GM12878 (cell line): Measurements from ENCODE around the gene MVK. TPM values are rescaled to one million over a fixed set of nuclear protein-coding genes. Genes with fewer than 3 reads are reported as not detected.

Experiments
- ATAC-seq: fragments of 200-7000 bp; cut with Tn5 transposase; 3 replicates; pipeline ENCODE4 v1.9.1; 2020; ENCODE audit warnings: mild to moderate bottlenecking, moderate library complexity
- BruUV-seq: library from RNA; stranded (reverse); fragments of 400-500 nt; replicated peaks from 2 replicates; lab custom pipeline; 2021; lab: Mats Ljungman, UMichigan
- CTCF ChIA-PET: fragments of 300-600 bp; sonication (Branson Sonifier 250); formaldehyde crosslinking; extraction: SDS; loops from one replicate; lab custom pipeline; 2021; ENCODE audit warnings: inconsistent platforms; lab: Yijun Ruan, JAX
- POLR2A ChIA-PET: fragments of 350-600 bp; formaldehyde crosslinking; extraction: SDS; loops from one replicate; lab custom pipeline; 2021; ENCODE audit warnings: inconsistent platforms; lab: Charles Lee
- RAD21 ChIA-PET: fragments of 300-600 bp; sonication (Branson Sonifier 250); formaldehyde crosslinking; loops from one replicate; lab custom pipeline; 2023; ENCODE audit warnings: antibody characterized with exemption; ENCODE audit not compliant: unreplicated experiment; lab: Charles Lee
- SMC1A ChIA-PET: fragments of 300-600 bp; sonication (Branson Sonifier 250); formaldehyde crosslinking; loops from one replicate; lab custom pipeline; 2023; ENCODE audit not compliant: unreplicated experiment, uncharacterized antibody; lab: Charles Lee
- DNase-seq: peaks from one replicate; pipeline ENCODE4 v3.0.0-alpha.2; 2011; ENCODE audit warnings: low read depth, low spot score
- FAIRE-seq: peaks from 3 replicates; lab custom pipeline; 2011; peaks lifted over from hg19 to GRCh38; lab: Jason Lieb, UNC
- H2AFZ ChIP-seq: 2 replicates; pipeline ENCODE4 v1.6.0; 2011; ENCODE audit warnings: low read depth, low read length, control low read depth; ENCODE audit not compliant: control insufficient read depth
- H3K27ac ChIP-seq: 2 replicates; pipeline ENCODE4 v1.5.1; 2011; ENCODE audit warnings: control low read depth; ENCODE audit not compliant: control insufficient read depth, insufficient read depth
- H3K27me3 ChIP-seq, 2 experiments: replicated peaks in 1 of 2; 2 replicates each; pipeline versions ENCODE4 v1.6.0 to v1.6.1; 2011; ENCODE audit warnings: low read length in 1 of 2; ENCODE audit not compliant: control insufficient read depth in 2 of 2, insufficient read depth in 2 of 2
- H3K36me3 ChIP-seq, 2 experiments: 2 replicates each; pipeline ENCODE4 v1.5.1; 2011; ENCODE audit warnings: low read length in 1 of 2; ENCODE audit not compliant: control insufficient read depth in 2 of 2, insufficient read depth in 2 of 2
- H3K4me1 ChIP-seq: 2 replicates; pipeline ENCODE4 v1.6.1; 2011; ENCODE audit warnings: mild to moderate bottlenecking, low read length, moderate library complexity, mixed read lengths; ENCODE audit not compliant: control insufficient read depth, insufficient read depth
- H3K4me2 ChIP-seq: 2 replicates; pipeline ENCODE4 v1.6.0; 2011; ENCODE audit warnings: control low read depth; ENCODE audit not compliant: control insufficient read depth, insufficient read depth
- H3K4me3 ChIP-seq: fragments of 200-600 bp; sonication (generic); 2 replicates; pipeline ENCODE4 v1.5.1; 2016
- H3K79me2 ChIP-seq: 2 replicates; pipeline ENCODE4 v1.6.0; 2011; ENCODE audit warnings: low read length; ENCODE audit not compliant: control insufficient read depth, insufficient read depth
- H3K9ac ChIP-seq: 2 replicates; pipeline ENCODE4 v1.8.0; 2011; ENCODE audit warnings: low read length, control low read depth, mixed read lengths; ENCODE audit not compliant: control insufficient read depth, insufficient read depth
- H3K9me3 ChIP-seq: replicated peaks from 3 replicates; pipeline ENCODE4 v1.5.1; 2011; ENCODE audit warnings: mild to moderate bottlenecking, low read length; ENCODE audit not compliant: control insufficient read depth, insufficient read depth
- H4K20me1 ChIP-seq: 2 replicates; pipeline ENCODE4 v1.6.0; 2011; ENCODE audit not compliant: control insufficient read depth, insufficient read depth
- ATF7 ChIP-seq: fragments of 450-650 bp; IDR thresholded peaks from 2 replicates; pipeline ENCODE4 v1.6.1; 2016; ENCODE audit warnings: low read depth, mild to moderate bottlenecking
- CHD1 ChIP-seq: IDR thresholded peaks from 2 replicates; pipeline ENCODE4 v1.6.1; 2012; ENCODE audit warnings: low read depth, low read length, improper control_type of control experiment
- DPF2 ChIP-seq: fragments of 450-650 bp; IDR thresholded peaks from 2 replicates; pipeline ENCODE4 v1.6.1; 2017; ENCODE audit warnings: mild to moderate bottlenecking
- MTA3 ChIP-seq: IDR thresholded peaks from 2 replicates; pipeline ENCODE4 v1.6.1; 2012; ENCODE audit warnings: low read length, inconsistent platforms, borderline replicate concordance
- SMAD1 ChIP-seq: fragments of 450-650 bp; IDR thresholded peaks from 2 replicates; pipeline ENCODE4 v1.6.1; 2018; ENCODE audit warnings: mild to moderate bottlenecking, low read depth; ENCODE audit not compliant: partially characterized antibody
- WGBS: methylation state at CpG from one replicate; pipeline ENCODE4 v1.1.6; 2016; ENCODE audit warnings: low lambda C conversion rate; ENCODE audit not compliant: insufficient replicate concordance, insufficient coverage; ENCODE audit errors: missing lambda C conversion rate; 5-methylcytosine and 5-hydroxymethylcytosine counted together
- in situ Hi-C: fragments of 300-500 bp; cut with MboI; formaldehyde crosslinking; loops from 9 replicates; pipeline ENCODE4 v1.14.3; 2018; ENCODE audit warnings: mixed read lengths
- intact Hi-C: fragments of 100-400 bp; cut with micrococcal nuclease; formaldehyde crosslinking; loops from one replicate; pipeline ENCODE4 v1.14.2; 2022; ENCODE audit not compliant: unreplicated experiment
- polyA plus RNA-seq, 11 experiments: library from polyadenylated mRNA; depleted of rRNA in 4 of 11; unstranded in 6 of 11; stranded (reverse) in 5 of 11; fragments of >200 nt; fragmentation: Nextera tagmentation in 4 of 11; fragmentation: Illumina TruSeq in 1 of 11; extraction: Ambion mirVana in 4 of 11; extraction: Trizol in 1 of 11; gene quantifications; 1 replicate in 1 of 11; 2 replicates in 10 of 11; pipeline versions ENCODE4 v1.2.1 to v1.2.3, GENCODE V29; 2011 to 2016; ENCODE audit warnings: inconsistent platforms in 2 of 11, missing spikeins in 2 of 11, low read depth in 1 of 11
- total RNA-seq, 4 experiments: library from RNA; depleted of rRNA in 3 of 4; stranded (reverse); fragments of >200 nt in 3 of 4; fragmentation: Illumina TruSeq in 1 of 4; extraction: Trizol in 1 of 4; gene quantifications; 2 replicates each; pipeline versions ENCODE4 v1.2.1 to v1.2.3, GENCODE V29; 2013 to 2021
- TF ChIP-seq, protein P1 (sequence below): fragments of 450-650 bp; IDR thresholded peaks from 2 replicates; pipeline ENCODE4 v1.6.1; 2018; ENCODE audit warnings: borderline replicate concordance, mild to moderate bottlenecking; ENCODE audit not compliant: partially characterized antibody
- TF ChIP-seq, protein P2 (sequence below): fragments of 450-650 bp; IDR thresholded peaks from 2 replicates; pipeline ENCODE4 v1.6.1; 2017; ENCODE audit warnings: mild to moderate bottlenecking, moderate library complexity
- TF ChIP-seq, protein P3 (sequence below): fragments of 450-650 bp; conservative IDR thresholded peaks from 2 replicates; pipeline ENCODE4 v1.6.1; 2017; ENCODE audit warnings: mild to moderate bottlenecking, moderate library complexity

Gene MVK
- total and polyA plus RNA-seq, 10 of the 15 experiments (the other 5 are each of a cell fraction or from before 2014, with no cell fraction given) = 0.24 to 46.7 (median 31.9) TPM

DNA sequence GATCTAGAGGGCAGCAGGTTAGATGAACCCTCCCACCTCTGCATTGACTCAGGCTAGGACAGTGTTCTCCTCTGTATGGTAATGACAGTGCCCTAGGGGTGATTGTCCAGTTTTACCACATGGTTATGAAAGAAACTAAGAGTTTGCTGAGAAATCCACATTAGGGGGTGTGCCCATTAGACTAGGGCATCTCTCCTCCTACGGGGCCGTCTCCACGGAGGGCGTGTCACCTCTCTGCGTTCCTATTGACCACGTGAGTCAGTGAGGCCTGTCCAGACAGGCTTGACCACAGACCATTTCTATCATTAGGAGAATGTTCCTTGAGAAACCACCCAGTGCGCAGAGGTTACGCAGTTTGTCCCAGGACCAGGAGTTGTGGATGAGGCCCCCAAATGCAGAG, 8.3 kb downstream of the MVK start:
- in situ Hi-C loops (no loop called here), intact Hi-C loops (no loop called here)
- H3K4me1 ChIP-seq = no peaks in the 10 kb centered on the region
- no peak overlapping the region for H3K4me3 ChIP-seq
- no peaks in the 10 kb centered on the region for H4K20me1 ChIP-seq
- SMC1A ChIA-PET = no interaction called here
- RAD21 ChIA-PET = no interaction called here
- WGBS = 92% methylated on average over 8 of the region's 8 CpGs
- TF ChIP-seq ATF7 = no peak
- no peak for TF ChIP-seq CHD1
- TF ChIP-seq MTA3 = no peak
- TF ChIP-seq, protein P1, sequence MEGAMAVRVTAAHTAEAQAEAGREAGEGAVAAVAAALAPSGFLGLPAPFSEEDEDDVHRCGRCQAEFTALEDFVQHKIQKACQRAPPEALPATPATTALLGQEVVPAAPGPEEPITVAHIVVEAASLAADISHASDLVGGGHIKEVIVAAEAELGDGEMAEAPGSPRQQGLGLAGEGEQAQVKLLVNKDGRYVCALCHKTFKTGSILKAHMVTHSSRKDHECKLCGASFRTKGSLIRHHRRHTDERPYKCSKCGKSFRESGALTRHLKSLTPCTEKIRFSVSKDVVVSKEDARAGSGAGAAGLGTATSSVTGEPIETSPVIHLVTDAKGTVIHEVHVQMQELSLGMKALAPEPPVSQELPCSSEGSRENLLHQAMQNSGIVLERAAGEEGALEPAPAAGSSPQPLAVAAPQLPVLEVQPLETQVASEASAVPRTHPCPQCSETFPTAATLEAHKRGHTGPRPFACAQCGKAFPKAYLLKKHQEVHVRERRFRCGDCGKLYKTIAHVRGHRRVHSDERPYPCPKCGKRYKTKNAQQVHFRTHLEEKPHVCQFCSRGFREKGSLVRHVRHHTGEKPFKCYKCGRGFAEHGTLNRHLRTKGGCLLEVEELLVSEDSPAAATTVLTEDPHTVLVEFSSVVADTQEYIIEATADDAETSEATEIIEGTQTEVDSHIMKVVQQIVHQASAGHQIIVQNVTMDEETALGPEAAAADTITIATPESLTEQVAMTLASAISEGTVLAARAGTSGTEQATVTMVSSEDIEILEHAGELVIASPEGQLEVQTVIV = no peak
- TF ChIP-seq, protein P2, sequence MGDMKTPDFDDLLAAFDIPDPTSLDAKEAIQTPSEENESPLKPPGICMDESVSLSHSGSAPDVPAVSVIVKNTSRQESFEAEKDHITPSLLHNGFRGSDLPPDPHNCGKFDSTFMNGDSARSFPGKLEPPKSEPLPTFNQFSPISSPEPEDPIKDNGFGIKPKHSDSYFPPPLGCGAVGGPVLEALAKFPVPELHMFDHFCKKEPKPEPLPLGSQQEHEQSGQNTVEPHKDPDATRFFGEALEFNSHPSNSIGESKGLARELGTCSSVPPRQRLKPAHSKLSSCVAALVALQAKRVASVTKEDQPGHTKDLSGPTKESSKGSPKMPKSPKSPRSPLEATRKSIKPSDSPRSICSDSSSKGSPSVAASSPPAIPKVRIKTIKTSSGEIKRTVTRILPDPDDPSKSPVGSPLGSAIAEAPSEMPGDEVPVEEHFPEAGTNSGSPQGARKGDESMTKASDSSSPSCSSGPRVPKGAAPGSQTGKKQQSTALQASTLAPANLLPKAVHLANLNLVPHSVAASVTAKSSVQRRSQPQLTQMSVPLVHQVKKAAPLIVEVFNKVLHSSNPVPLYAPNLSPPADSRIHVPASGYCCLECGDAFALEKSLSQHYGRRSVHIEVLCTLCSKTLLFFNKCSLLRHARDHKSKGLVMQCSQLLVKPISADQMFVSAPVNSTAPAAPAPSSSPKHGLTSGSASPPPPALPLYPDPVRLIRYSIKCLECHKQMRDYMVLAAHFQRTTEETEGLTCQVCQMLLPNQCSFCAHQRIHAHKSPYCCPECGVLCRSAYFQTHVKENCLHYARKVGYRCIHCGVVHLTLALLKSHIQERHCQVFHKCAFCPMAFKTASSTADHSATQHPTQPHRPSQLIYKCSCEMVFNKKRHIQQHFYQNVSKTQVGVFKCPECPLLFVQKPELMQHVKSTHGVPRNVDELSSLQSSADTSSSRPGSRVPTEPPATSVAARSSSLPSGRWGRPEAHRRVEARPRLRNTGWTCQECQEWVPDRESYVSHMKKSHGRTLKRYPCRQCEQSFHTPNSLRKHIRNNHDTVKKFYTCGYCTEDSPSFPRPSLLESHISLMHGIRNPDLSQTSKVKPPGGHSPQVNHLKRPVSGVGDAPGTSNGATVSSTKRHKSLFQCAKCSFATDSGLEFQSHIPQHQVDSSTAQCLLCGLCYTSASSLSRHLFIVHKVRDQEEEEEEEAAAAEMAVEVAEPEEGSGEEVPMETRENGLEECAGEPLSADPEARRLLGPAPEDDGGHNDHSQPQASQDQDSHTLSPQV = no peak
- TF ChIP-seq SMAD1 = no peak
- no peak for TF ChIP-seq DPF2
- TF ChIP-seq, protein P3, sequence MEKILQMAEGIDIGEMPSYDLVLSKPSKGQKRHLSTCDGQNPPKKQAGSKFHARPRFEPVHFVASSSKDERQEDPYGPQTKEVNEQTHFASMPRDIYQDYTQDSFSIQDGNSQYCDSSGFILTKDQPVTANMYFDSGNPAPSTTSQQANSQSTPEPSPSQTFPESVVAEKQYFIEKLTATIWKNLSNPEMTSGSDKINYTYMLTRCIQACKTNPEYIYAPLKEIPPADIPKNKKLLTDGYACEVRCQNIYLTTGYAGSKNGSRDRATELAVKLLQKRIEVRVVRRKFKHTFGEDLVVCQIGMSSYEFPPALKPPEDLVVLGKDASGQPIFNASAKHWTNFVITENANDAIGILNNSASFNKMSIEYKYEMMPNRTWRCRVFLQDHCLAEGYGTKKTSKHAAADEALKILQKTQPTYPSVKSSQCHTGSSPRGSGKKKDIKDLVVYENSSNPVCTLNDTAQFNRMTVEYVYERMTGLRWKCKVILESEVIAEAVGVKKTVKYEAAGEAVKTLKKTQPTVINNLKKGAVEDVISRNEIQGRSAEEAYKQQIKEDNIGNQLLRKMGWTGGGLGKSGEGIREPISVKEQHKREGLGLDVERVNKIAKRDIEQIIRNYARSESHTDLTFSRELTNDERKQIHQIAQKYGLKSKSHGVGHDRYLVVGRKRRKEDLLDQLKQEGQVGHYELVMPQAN = no peak
- no peak overlapping the region for H3K27ac ChIP-seq
- no TSS peak for BruUV-seq
- H3K9me3 ChIP-seq = no peaks in the 10 kb centered on the region
- no peak for FAIRE-seq
- no peaks in the 10 kb centered on the region for H3K79me2 ChIP-seq
- POLR2A ChIA-PET = interaction anchor here (0.6 kb wide), 1 partner anchor 743 kb away, joined by 3 read pairs; no protein-coding TSS in a partner anchor
- no peak for ATAC-seq
- H3K4me2 ChIP-seq = no peak overlapping the region
- peaks cover 3 to 23% of the 10 kb centered on the region in 2 experiments; a peak in 3 of 4 replicates for H3K36me3 ChIP-seq
- no peak overlapping the region for H2AFZ ChIP-seq
- CTCF ChIA-PET = interaction anchor here (0.6 kb wide), 1 partner anchor 67 kb away, joined by 3 read pairs; no protein-coding TSS in a partner anchor
- H3K27me3 ChIP-seq = no peaks in the 10 kb centered on the region
- no peak for DNase-seq
- H3K9ac ChIP-seq = no peak overlapping the region
